Adipose tissue (tissue), 3 donors: ENCODE results near the gene LRP1. TPM values are rescaled to one million over a fixed set of nuclear protein-coding genes. Genes with fewer than 3 reads are reported as not detected.

ENCODE experiments used
- H3K27ac ChIP-seq: one replicate; pipeline ENCODE4 v1.5.1; 2013; ENCODE audit warnings: low read depth, low read length
- WGBS, 3 donors: extraction: QIAGEN DNeasy Blood & Tissue Kit; methylation state at CpG; one replicate each; pipeline ENCODE4 v1.1.7; 2013; 5-methylcytosine and 5-hydroxymethylcytosine counted together
- polyA plus RNA-seq, 3 donors: library from polyadenylated mRNA; stranded (reverse); fragments of 200-250 nt; gene quantifications; one replicate each; pipeline ENCODE4 v1.2.3, GENCODE V29; 2013
- donor health status: healthy with polysubstance abuse.
- donor health status: Bipolar disorder and iron deficiency.
- donor health status: healthy.

LRP1 gene
- 100 to 1,000 TPM in 2 of 3 donors, 10 to 100 TPM in 1; 28.1 to 414 (median 116) TPM for polyA plus RNA-seq

- WGBS, 3 donors = 0 to 1% (median 0%) methylated on average over 40 to 57 of the region's 57 CpGs
- H3K27ac ChIP-seq = peak within 1 kb of the TSS; percentile 74
Measured at GRCh38 chr12:57127726-57128518, at the start of gene LRP1. Gene LRP1 (plus strand): TSS chr12:57128483. CDS start chr12:57128965, 482 bp downstream.

GRCh38 chr12:57078519-57079404, 49.5 kb upstream of the LRP1 start, which contains the start of gene NEMP1:
Gene NEMP1 (minus strand): TSS chr12:57078791. CDS start chr12:57078745, 46 bp downstream.
- peak within 1 kb of the TSS; percentile 2 for H3K27ac ChIP-seq
- WGBS, 3 donors = 0 to 1% (median 0%) methylated on average over 39 of the region's 39 CpGs

GRCh38 chr12:57079821-57080220, 48.5 kb upstream of the LRP1 start:
- no peak overlapping the region for H3K27ac ChIP-seq
- WGBS, 3 donors = 64 to 80% (median 76%) methylated on average over 1 of the region's 1 CpG

- WGBS, 3 donors = 91 to 100% (median 100%) methylated on average over 1 of the region's 1 CpG
- H3K27ac ChIP-seq = no peak overlapping the region
Measured at GRCh38 chr12:57080855-57081254, 47.4 kb upstream of the LRP1 start.

- 3 to 41% (median 5%) methylated on average over 12 of the region's 12 CpGs for WGBS, 3 donors
- peak overlapping the region; percentile 51 for H3K27ac ChIP-seq
Measured at GRCh38 chr12:57085999-57086492, 42.2 kb upstream of the LRP1 start.

GRCh38 chr12:57086493-57087009, 41.7 kb upstream of the LRP1 start:
- H3K27ac ChIP-seq = peak overlapping the region; percentile 98
- WGBS, 3 donors = 0 to 1% (median 1%) methylated on average over 14 of the region's 14 CpGs

- H3K27ac ChIP-seq = peak overlapping the region; percentile 98
- WGBS, 3 donors = 0% methylated on average over 43 to 52 of the region's 52 CpGs
Measured at GRCh38 chr12:57087010-57087690, 41.1 kb upstream of the LRP1 start.

GRCh38 chr12:57087691-57088353, 40.5 kb upstream of the LRP1 start:
- WGBS, 3 donors = 0 to 1% (median 0%) methylated on average over 35 to 37 of the region's 37 CpGs
- peak overlapping the region; percentile 98 for H3K27ac ChIP-seq

GRCh38 chr12:57088354-57089270, 39.7 kb upstream of the LRP1 start, which contains the start of gene NAB2:
Gene NAB2 (plus strand): TSS chr12:57089114. CDS start chr12:57089272, 158 bp downstream.
- WGBS, 3 donors = 0 to 1% (median 1%) methylated on average over 63 to 90 of the region's 91 CpGs

GRCh38 chr12:57089271-57090245, 38.7 kb upstream of the LRP1 start:
- WGBS, 3 donors = 0 to 7% (median 0%) methylated on average over 41 to 45 of the region's 45 CpGs
- H3K27ac ChIP-seq = no peak overlapping the region

More at GRCh38 chr12:57088354-57089270, 39.7 kb upstream of the LRP1 start, which contains the start of gene NAB2:
- H3K27ac ChIP-seq = peak within 1 kb of the TSS; percentile 91

GRCh38 chr12:57090490-57090889, 37.8 kb upstream of the LRP1 start:
- no peak overlapping the region for H3K27ac ChIP-seq
- WGBS, 3 donors = 48 to 62% (median 54%) methylated on average over 6 of the region's 6 CpGs

- 59 to 81% (median 71%) methylated on average over 22 of the region's 22 CpGs for WGBS, 3 donors
- H3K27ac ChIP-seq = no peak overlapping the region
Measured at GRCh38 chr12:57090924-57091637, 37.2 kb upstream of the LRP1 start.

- 77 to 82% (median 77%) methylated on average over 24 to 25 of the region's 25 CpGs for WGBS, 3 donors
- H3K27ac ChIP-seq = no peak overlapping the region
Measured at GRCh38 chr12:57091638-57092528, 36.4 kb upstream of the LRP1 start.

- H3K27ac ChIP-seq = no peak overlapping the region
- WGBS, 3 donors = 76 to 80% (median 78%) methylated on average over 5 of the region's 5 CpGs
Measured at GRCh38 chr12:57092529-57092862, 35.8 kb upstream of the LRP1 start.
